Natural killer cell treated with Interleukin-12 subunit alpha and Interleukin-12 subunit beta and Interleukin-15 and Interleukin-18, amount 100 ng/mL, for 72 hours (primary cell): ENCODE results near the gene ZDHHC11B. TPM values are rescaled to one million over a fixed set of nuclear protein-coding genes. Genes with fewer than 3 reads are reported as not detected.

Experiments used
- ATAC-seq, 2 donors: fragments of 150-1000 bp; cut with Tn5 transposase in 1 of 2; sonication (Bioruptor Pico), chemical (Tn5 transposase) in 1 of 2; 2 replicates each; pipeline ENCODE4 v1.10.0; 2021
- DNase-seq: peaks from one replicate; pipeline ENCODE4 v3.0.0; 2022; ENCODE audit warnings: low spot score
- H3K27ac Mint-ChIP-seq, 2 donors: 1 replicate in 1 of 2; 2 replicates in 1 of 2; pipeline ENCODE4 v1.8.0; 2022; ENCODE audit warnings: mixed read lengths in 2 of 2, mild to moderate bottlenecking in 1 of 2, moderate library complexity in 1 of 2
- H3K27me3 Mint-ChIP-seq, 2 donors: 1 replicate in 1 of 2; 2 replicates in 1 of 2; pipeline ENCODE4 v1.8.0; 2022; ENCODE audit warnings: mixed read lengths in 2 of 2
- H3K36me3 Mint-ChIP-seq: one replicate; pipeline ENCODE4 v1.8.0; 2022; ENCODE audit warnings: mixed read lengths
- H3K4me1 Mint-ChIP-seq, 2 donors: 1 replicate in 1 of 2; 2 replicates in 1 of 2; pipeline ENCODE4 v1.8.0; 2022; ENCODE audit warnings: low read depth in 2 of 2, mixed read lengths in 2 of 2, mild to moderate bottlenecking in 1 of 2
- H3K4me3 Mint-ChIP-seq: one replicate; pipeline ENCODE4 v1.8.0; 2022; ENCODE audit warnings: mixed read lengths
- H3K9me3 Mint-ChIP-seq: 2 replicates; pipeline ENCODE4 v1.8.0; 2022; ENCODE audit warnings: mixed read lengths
- total RNA-seq, 2 donors: library from RNA; stranded (reverse); gene quantifications; one replicate each; pipeline ENCODE4 v1.2.3, GENCODE V29; 2022

The ZDHHC11B gene
- total RNA-seq, 2 donors from 2014 or later = 1.2 TPM; not detected in 1

- no peak for DNase-seq
- H3K27me3 Mint-ChIP-seq = no peaks in the 10 kb centered on the region
- H3K9me3 Mint-ChIP-seq = no peaks in the 10 kb centered on the region
- H3K4me3 Mint-ChIP-seq = no peak overlapping the region
- no peak for ATAC-seq
- H3K36me3 Mint-ChIP-seq = peaks cover 12% of the 10 kb centered on the region
- H3K27ac Mint-ChIP-seq = no peak overlapping the region
- peaks cover 0 to 3% of the 10 kb centered on the region in 2 donors for H3K4me1 Mint-ChIP-seq
These were observed 119.0 kb downstream of the ZDHHC11B start for GRCh38 chr5:665541-665955.

GRCh38 chr5:664994-665360, 119.6 kb downstream of the ZDHHC11B start:
- H3K9me3 Mint-ChIP-seq = no peaks in the 10 kb centered on the region
- no peaks in the 10 kb centered on the region for H3K27me3 Mint-ChIP-seq
- DNase-seq (no peak), ATAC-seq (no peak)
- no peak overlapping the region for H3K27ac Mint-ChIP-seq
- H3K4me1 Mint-ChIP-seq = peaks cover 0 to 3% of the 10 kb centered on the region in 2 donors
- peaks cover 12% of the 10 kb centered on the region for H3K36me3 Mint-ChIP-seq
- no peak overlapping the region for H3K4me3 Mint-ChIP-seq

GRCh38 chr5:664343-664993, 120.1 kb downstream of the ZDHHC11B start:
- DNase-seq (no peak), ATAC-seq (no peak)
- H3K27me3 Mint-ChIP-seq = no peaks in the 10 kb centered on the region
- peaks cover 0 to 3% of the 10 kb centered on the region in 2 donors for H3K4me1 Mint-ChIP-seq
- H3K27ac Mint-ChIP-seq = no peak overlapping the region
- H3K9me3 Mint-ChIP-seq = no peaks in the 10 kb centered on the region
- no peak overlapping the region for H3K4me3 Mint-ChIP-seq
- H3K36me3 Mint-ChIP-seq = peaks cover 12% of the 10 kb centered on the region

GRCh38 chr5:663436-664342, 120.8 kb downstream of the ZDHHC11B start:
- Mint-ChIP-seq H3K36me3 (peaks cover 16% of the 10 kb centered on the region), H3K9me3 (no peaks in the 10 kb centered on the region), H3K27me3 (no peaks in the 10 kb centered on the region), H3K4me3 (no peak overlapping the region), H3K4me1 (peaks cover 0 to 3% of the 10 kb centered on the region in 2 donors), H3K27ac (no peak overlapping the region)
- no peak for ATAC-seq
- DNase-seq = no peak

- H3K27ac Mint-ChIP-seq = no peak overlapping the region
- H3K4me1 Mint-ChIP-seq = peaks cover 0 to 3% of the 10 kb centered on the region in 2 donors
- no peaks in the 10 kb centered on the region for H3K27me3 Mint-ChIP-seq
- DNase-seq = no peak
- no peak for ATAC-seq
- H3K36me3 Mint-ChIP-seq = peaks cover 17% of the 10 kb centered on the region
- H3K9me3 Mint-ChIP-seq = no peaks in the 10 kb centered on the region
- no peak overlapping the region for H3K4me3 Mint-ChIP-seq
These were observed 121.6 kb downstream of the ZDHHC11B start for GRCh38 chr5:662751-663435.

- no peaks in the 10 kb centered on the region for H3K27me3 Mint-ChIP-seq
- H3K9me3 Mint-ChIP-seq = no peaks in the 10 kb centered on the region
- DNase-seq (no peak), ATAC-seq (no peak)
- H3K4me1 Mint-ChIP-seq = no peaks in the 10 kb centered on the region
- no peak overlapping the region for H3K27ac Mint-ChIP-seq
- peaks cover 16% of the 10 kb centered on the region for H3K36me3 Mint-ChIP-seq
- no peak overlapping the region for H3K4me3 Mint-ChIP-seq
These were observed 122.4 kb downstream of the ZDHHC11B start for GRCh38 chr5:661891-662750.

- no peaks in the 10 kb centered on the region for H3K27me3 Mint-ChIP-seq
These were observed 124.0 kb downstream of the ZDHHC11B start for GRCh38 chr5:660491-661030.

More at GRCh38 chr5:660491-661030, 124.0 kb downstream of the ZDHHC11B start:
- DNase-seq = no peak
- H3K27ac Mint-ChIP-seq = no peak overlapping the region
- H3K4me1 Mint-ChIP-seq = no peaks in the 10 kb centered on the region
- no peaks in the 10 kb centered on the region for H3K9me3 Mint-ChIP-seq
- ATAC-seq = no peak
- peaks cover 20% of the 10 kb centered on the region for H3K36me3 Mint-ChIP-seq
- no peak overlapping the region for H3K4me3 Mint-ChIP-seq

Other genes with a start within 250 kb of the ZDHHC11B start
- gene CEP72, start 172.4 kb downstream of the ZDHHC11B start, total RNA-seq = 10 to 100 TPM; 15.3 to 58.1 TPM
- gene TPPP, start 91.4 kb downstream of the ZDHHC11B start, total RNA-seq = under 1 TPM in 1 of 2 donors, not detected in 1; 0.05 TPM
- gene ZDHHC11, start 66.3 kb upstream of the ZDHHC11B start, total RNA-seq = 10 to 100 TPM in 1 of 2 donors, 1 to 10 TPM in 1; 8.1 to 24.5 TPM
- 100 to 1,000 TPM in 1 of 2 donors, 10 to 100 TPM in 1; 52.7 to 136 TPM for gene BRD9, start 108.1 kb upstream of the ZDHHC11B start, total RNA-seq
- gene TRIP13, start 108.2 kb upstream of the ZDHHC11B start, total RNA-seq = 10 to 100 TPM; 17.6 to 30.9 TPM
- under 1 TPM in 1 of 2 donors, not detected in 1; 0.53 TPM for gene NKD2, start 224.1 kb upstream of the ZDHHC11B start, total RNA-seq